K562 (cell line): ENCODE measurements around the gene KIF19. TPM values are rescaled to one million over a fixed set of nuclear protein-coding genes. Genes with fewer than 3 reads are reported as not detected.

Experiments used
- AFF1 ChIP-seq, 2 experiments: fragments of 450-650 bp; IDR thresholded peaks; 2 replicates each; pipeline ENCODE4 v1.6.1; 2018; ENCODE audit warnings: mild to moderate bottlenecking in 2 of 2, low read depth in 1 of 2; ENCODE audit not compliant: partially characterized antibody in 2 of 2
- CCAR2 ChIP-seq: fragments of 200-400 bp; formaldehyde crosslinking; IDR thresholded peaks from 2 replicates; pipeline ENCODE4 v1.6.1; 2017; ENCODE audit warnings: mild to moderate bottlenecking, low read depth, low read length
- EZH2 ChIP-seq: IDR thresholded peaks from 2 replicates; pipeline ENCODE4 v1.6.1; 2012; ENCODE audit warnings: low read depth, mild to moderate bottlenecking, inconsistent platforms, low read length, borderline replicate concordance
- FOXJ2 ChIP-seq: fragments of 200-800 bp; sonication (Bioruptor generic); IDR thresholded peaks from 2 replicates; pipeline ENCODE4 v1.6.1; 2016; ENCODE audit warnings: missing genetic modification characterization, missing compliant biosample characterization
- HDAC2 ChIP-seq: fragments of 450-650 bp; IDR thresholded peaks from 2 replicates; pipeline ENCODE4 v1.6.1; 2016; ENCODE audit warnings: mild to moderate bottlenecking
- KHSRP ChIP-seq: fragments of 450-650 bp; IDR thresholded peaks from 2 replicates; pipeline ENCODE4 v1.6.1; 2017
- MAZ ChIP-seq, 2 experiments: fragments of 450-650 bp in 1 of 2; sonication (generic) in 1 of 2; formaldehyde crosslinking; IDR thresholded peaks in 1 of 2; conservative IDR thresholded peaks in 1 of 2; 2 replicates each; pipeline versions ENCODE4 v1.4.0 to v1.5.0; 2020; ENCODE audit warnings: mild to moderate bottlenecking in 1 of 2, missing genetic modification reagents in 1 of 2
- MCM5 ChIP-seq: fragments of 450-650 bp; IDR thresholded peaks from 2 replicates; pipeline ENCODE4 v1.6.1; 2016; ENCODE audit warnings: low read depth
- NFATC3 ChIP-seq: fragments of 450-650 bp; IDR thresholded peaks from 2 replicates; pipeline ENCODE4 v1.6.1; 2017; ENCODE audit warnings: mild to moderate bottlenecking
- NFIX ChIP-seq: fragments of 250-450 bp; sonication (Bioruptor Pico); IDR thresholded peaks from 2 replicates; pipeline ENCODE4 v1.4.0; 2020; ENCODE audit warnings: low read depth, mild to moderate bottlenecking, moderate library complexity
- NR2C2 ChIP-seq, 2 experiments: fragments of 200-800 bp in 1 of 2; sonication (Bioruptor generic) in 1 of 2; sonication (generic) in 1 of 2; formaldehyde crosslinking in 1 of 2; IDR thresholded peaks; 2 replicates each; pipeline versions ENCODE4 v1.6.1 to v1.8.0; 2016 to 2022; ENCODE audit warnings: mild to moderate bottlenecking in 1 of 2, missing compliant biosample characterization in 1 of 2, missing genetic modification characterization in 1 of 2, missing genetic modification reagents in 1 of 2
- PHF8 ChIP-seq: fragments of 200-600 bp; sonication (generic); IDR thresholded peaks from 2 replicates; pipeline ENCODE4 v1.6.1; 2012; ENCODE audit warnings: mixed run types, mild to moderate bottlenecking, inconsistent platforms, low read length, moderate library complexity, borderline replicate concordance
- POLR3A ChIP-seq: IDR thresholded peaks from 2 replicates; pipeline ENCODE4 v1.6.1; 2011; ENCODE audit warnings: borderline replicate concordance, mild to moderate bottlenecking, moderate library complexity; ENCODE audit not compliant: insufficient read length, insufficient read depth; ENCODE audit errors: extremely low read depth
- RBM39 ChIP-seq: fragments of 200-400 bp; formaldehyde crosslinking; optimal IDR thresholded peaks from 2 replicates; pipeline ENCODE3; 2018; ENCODE audit warnings: low read depth, low read length
- RHOXF2B ChIP-seq: fragments of 250-450 bp; sonication (Bioruptor Pico); conservative IDR thresholded peaks from 2 replicates; pipeline ENCODE4 v1.5.1; 2021
- SMAD1 ChIP-seq: fragments of 150-350 bp; IDR thresholded peaks from 2 replicates; pipeline ENCODE4 v1.6.1; 2014; ENCODE audit warnings: low read length, low read depth; ENCODE audit not compliant: partially characterized antibody
- TCF3 ChIP-seq: sonication (generic); formaldehyde crosslinking; IDR thresholded peaks from 2 replicates; pipeline ENCODE4 v1.4.0; 2020; ENCODE audit warnings: mild to moderate bottlenecking, missing genetic modification reagents
- TCF7 ChIP-seq: sonication (generic); IDR thresholded peaks from 2 replicates; pipeline ENCODE4 v1.6.1; 2016; ENCODE audit warnings: antibody characterized with exemption, borderline replicate concordance
- ZBTB7A ChIP-seq: IDR thresholded peaks from 2 replicates; pipeline ENCODE4 v1.6.1; 2011; ENCODE audit warnings: low read depth, mild to moderate bottlenecking, low read length, moderate library complexity, borderline replicate concordance; ENCODE audit not compliant: control insufficient read depth
- polyA plus RNA-seq, 8 experiments: library from polyadenylated mRNA; depleted of rRNA in 4 of 8; stranded (reverse) in 5 of 8; unstranded in 3 of 8; fragments of >200 nt; fragmentation: Nextera tagmentation in 2 of 8; fragmentation: Illumina TruSeq in 1 of 8; extraction: Ambion mirVana in 2 of 8; extraction: Trizol in 1 of 8; gene quantifications; 2 replicates each; pipeline versions ENCODE4 v1.2.1 to v1.2.3, GENCODE V29; 2011 to 2014; ENCODE audit warnings: inconsistent platforms in 1 of 8, missing spikeins in 1 of 8
- total RNA-seq, 7 experiments: library from RNA; depleted of rRNA in 6 of 7; stranded (reverse); fragments of >200 nt in 6 of 7; fragmentation: Illumina TruSeq in 2 of 7; extraction: Trizol in 2 of 7; gene quantifications; 2 replicates each; pipeline versions ENCODE4 v1.2.1 to v1.2.3, GENCODE V29; 2011 to 2021; ENCODE audit warnings: low replicate concordance in 1 of 7
- TF ChIP-seq, protein P1 (sequence below): fragments of 250-450 bp; sonication (Bioruptor Pico); IDR thresholded peaks from 2 replicates; pipeline ENCODE4 v1.4.0; 2020; ENCODE audit warnings: mild to moderate bottlenecking, moderate library complexity, borderline replicate concordance
- TF ChIP-seq, protein P2 (sequence below): fragments of 450-650 bp; IDR thresholded peaks from 2 replicates; pipeline ENCODE4 v1.7.0; 2016; ENCODE audit warnings: borderline replicate concordance

KIF19 gene
- total and polyA plus RNA-seq, 9 of the 15 experiments (the other 6 are each of a cell fraction or from before 2014, with no cell fraction given) = 0.10 TPM; not detected in 8

DNA sequence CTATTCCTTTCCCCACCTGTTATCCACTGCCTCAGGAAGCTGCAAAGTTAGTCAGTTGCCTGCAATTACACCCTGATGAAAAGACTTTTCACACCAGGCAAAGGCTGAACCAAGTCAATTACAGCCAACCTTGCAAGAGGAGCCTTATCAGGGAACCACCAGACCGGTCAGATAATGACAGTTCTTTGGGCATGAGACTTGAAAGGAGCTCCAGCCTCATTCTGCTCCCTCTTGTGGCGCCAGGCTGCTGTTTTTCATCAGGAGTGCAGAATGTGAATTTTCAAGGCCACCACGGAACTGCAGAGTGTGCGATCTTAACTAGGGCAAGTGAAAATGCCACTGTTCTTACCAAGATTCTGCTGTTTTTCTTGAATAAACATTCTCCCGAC is 29.5 kb upstream of the KIF19 start (continued):
- TF ChIP-seq, protein P1, sequence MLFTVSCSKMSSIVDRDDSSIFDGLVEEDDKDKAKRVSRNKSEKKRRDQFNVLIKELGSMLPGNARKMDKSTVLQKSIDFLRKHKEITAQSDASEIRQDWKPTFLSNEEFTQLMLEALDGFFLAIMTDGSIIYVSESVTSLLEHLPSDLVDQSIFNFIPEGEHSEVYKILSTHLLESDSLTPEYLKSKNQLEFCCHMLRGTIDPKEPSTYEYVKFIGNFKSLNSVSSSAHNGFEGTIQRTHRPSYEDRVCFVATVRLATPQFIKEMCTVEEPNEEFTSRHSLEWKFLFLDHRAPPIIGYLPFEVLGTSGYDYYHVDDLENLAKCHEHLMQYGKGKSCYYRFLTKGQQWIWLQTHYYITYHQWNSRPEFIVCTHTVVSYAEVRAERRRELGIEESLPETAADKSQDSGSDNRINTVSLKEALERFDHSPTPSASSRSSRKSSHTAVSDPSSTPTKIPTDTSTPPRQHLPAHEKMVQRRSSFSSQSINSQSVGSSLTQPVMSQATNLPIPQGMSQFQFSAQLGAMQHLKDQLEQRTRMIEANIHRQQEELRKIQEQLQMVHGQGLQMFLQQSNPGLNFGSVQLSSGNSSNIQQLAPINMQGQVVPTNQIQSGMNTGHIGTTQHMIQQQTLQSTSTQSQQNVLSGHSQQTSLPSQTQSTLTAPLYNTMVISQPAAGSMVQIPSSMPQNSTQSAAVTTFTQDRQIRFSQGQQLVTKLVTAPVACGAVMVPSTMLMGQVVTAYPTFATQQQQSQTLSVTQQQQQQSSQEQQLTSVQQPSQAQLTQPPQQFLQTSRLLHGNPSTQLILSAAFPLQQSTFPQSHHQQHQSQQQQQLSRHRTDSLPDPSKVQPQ (CRISPR knock-in tag) = no peak
- no peak for TF ChIP-seq FOXJ2 (tag)
- TF ChIP-seq NFIX (CRISPR knock-in tag) = no peak
- 0 out of 2 replicates have a peak, but pooled peaks have one; percentile 16 for TF ChIP-seq HDAC2
- TF ChIP-seq NFATC3 = no peak
- no peak for TF ChIP-seq KHSRP
- TF ChIP-seq RHOXF2B (CRISPR knock-in tag) = no peak
- TF ChIP-seq MAZ (CRISPR knock-in tag; conservative IDR thresholded peaks at IDR 0.05 in 1 of 2, IDR thresholded peaks at IDR 0.05 in 1 of 2) = peak in 1 of 2 experiments; percentile 54; a peak in 2 of 4 replicates
- no peak for TF ChIP-seq ZBTB7A
- no peak for TF ChIP-seq POLR3A
- no peak for TF ChIP-seq SMAD1
- no peak for TF ChIP-seq RBM39
- no peak for TF ChIP-seq EZH2
- TF ChIP-seq, protein P2, sequence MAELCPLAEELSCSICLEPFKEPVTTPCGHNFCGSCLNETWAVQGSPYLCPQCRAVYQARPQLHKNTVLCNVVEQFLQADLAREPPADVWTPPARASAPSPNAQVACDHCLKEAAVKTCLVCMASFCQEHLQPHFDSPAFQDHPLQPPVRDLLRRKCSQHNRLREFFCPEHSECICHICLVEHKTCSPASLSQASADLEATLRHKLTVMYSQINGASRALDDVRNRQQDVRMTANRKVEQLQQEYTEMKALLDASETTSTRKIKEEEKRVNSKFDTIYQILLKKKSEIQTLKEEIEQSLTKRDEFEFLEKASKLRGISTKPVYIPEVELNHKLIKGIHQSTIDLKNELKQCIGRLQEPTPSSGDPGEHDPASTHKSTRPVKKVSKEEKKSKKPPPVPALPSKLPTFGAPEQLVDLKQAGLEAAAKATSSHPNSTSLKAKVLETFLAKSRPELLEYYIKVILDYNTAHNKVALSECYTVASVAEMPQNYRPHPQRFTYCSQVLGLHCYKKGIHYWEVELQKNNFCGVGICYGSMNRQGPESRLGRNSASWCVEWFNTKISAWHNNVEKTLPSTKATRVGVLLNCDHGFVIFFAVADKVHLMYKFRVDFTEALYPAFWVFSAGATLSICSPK = no peak
- peak; percentile 92 for TF ChIP-seq TCF3 (CRISPR knock-in tag)
- TF ChIP-seq CCAR2 = no peak
- peak; percentile 84; the same call in 1 of the 2 replicates for TF ChIP-seq TCF7
- peak in 1 of 2 experiments; percentile 22 for TF ChIP-seq AFF1 (IDR thresholded peaks at IDR 0.05; ENCODE audit: low read depth in 1 of 2, partially characterized antibody in 2 of 2)
- TF ChIP-seq PHF8 = no peak
- no peak for TF ChIP-seq NR2C2 (CRISPR knock-in tag; IDR thresholded peaks at IDR 0.05)
- no peak; the same call in 1 of the 2 replicates for TF ChIP-seq NR2C2 (tag; IDR thresholded peaks at IDR 0.05)
- no peak for TF ChIP-seq MCM5
